HL-60 (cell line): ENCODE measurements around the gene KIF3A.

Source experiments
- POLR2AphosphoS5 ChIP-seq: IDR thresholded peaks from 2 replicates; pipeline ENCODE4 v1.6.1; 2012; ENCODE audit warnings: low read depth
- TF ChIP-seq, protein P1 (sequence below): IDR thresholded peaks from one replicate; pipeline ENCODE4 v1.5.1; 2011; ENCODE audit warnings: low read length, control low read depth, inconsistent platforms; ENCODE audit not compliant: insufficient read depth
- TF ChIP-seq, protein P2 (sequence below): IDR thresholded peaks from 2 replicates; pipeline ENCODE4 v1.6.1; 2012; ENCODE audit warnings: low read depth; ENCODE audit not compliant: insufficient replicate concordance

DNA sequence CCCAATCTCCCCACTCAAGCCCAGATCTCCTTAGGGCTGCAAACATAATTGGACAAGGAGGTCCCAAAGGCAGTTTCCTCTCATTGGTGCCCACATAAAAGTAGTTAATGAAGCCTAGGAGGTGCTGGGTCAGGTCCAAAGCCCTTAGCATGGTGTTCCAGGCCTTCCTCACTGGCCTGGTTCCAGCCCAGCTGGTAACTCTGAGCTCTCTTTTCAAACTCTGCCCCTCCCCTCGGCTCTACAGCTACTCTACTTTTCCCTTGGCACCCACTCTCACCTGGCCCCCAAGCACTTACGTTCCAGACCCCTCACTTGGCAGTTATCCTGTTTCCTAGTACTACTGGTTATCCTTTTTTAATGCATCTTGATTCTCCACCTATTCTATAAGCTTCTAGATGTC lies 29.8 kb upstream of the KIF3A start:
- TF ChIP-seq, protein P1, sequence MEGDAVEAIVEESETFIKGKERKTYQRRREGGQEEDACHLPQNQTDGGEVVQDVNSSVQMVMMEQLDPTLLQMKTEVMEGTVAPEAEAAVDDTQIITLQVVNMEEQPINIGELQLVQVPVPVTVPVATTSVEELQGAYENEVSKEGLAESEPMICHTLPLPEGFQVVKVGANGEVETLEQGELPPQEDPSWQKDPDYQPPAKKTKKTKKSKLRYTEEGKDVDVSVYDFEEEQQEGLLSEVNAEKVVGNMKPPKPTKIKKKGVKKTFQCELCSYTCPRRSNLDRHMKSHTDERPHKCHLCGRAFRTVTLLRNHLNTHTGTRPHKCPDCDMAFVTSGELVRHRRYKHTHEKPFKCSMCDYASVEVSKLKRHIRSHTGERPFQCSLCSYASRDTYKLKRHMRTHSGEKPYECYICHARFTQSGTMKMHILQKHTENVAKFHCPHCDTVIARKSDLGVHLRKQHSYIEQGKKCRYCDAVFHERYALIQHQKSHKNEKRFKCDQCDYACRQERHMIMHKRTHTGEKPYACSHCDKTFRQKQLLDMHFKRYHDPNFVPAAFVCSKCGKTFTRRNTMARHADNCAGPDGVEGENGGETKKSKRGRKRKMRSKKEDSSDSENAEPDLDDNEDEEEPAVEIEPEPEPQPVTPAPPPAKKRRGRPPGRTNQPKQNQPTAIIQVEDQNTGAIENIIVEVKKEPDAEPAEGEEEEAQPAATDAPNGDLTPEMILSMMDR, result no peak
- no peak for TF ChIP-seq POLR2AphosphoS5
- TF ChIP-seq, protein P2, sequence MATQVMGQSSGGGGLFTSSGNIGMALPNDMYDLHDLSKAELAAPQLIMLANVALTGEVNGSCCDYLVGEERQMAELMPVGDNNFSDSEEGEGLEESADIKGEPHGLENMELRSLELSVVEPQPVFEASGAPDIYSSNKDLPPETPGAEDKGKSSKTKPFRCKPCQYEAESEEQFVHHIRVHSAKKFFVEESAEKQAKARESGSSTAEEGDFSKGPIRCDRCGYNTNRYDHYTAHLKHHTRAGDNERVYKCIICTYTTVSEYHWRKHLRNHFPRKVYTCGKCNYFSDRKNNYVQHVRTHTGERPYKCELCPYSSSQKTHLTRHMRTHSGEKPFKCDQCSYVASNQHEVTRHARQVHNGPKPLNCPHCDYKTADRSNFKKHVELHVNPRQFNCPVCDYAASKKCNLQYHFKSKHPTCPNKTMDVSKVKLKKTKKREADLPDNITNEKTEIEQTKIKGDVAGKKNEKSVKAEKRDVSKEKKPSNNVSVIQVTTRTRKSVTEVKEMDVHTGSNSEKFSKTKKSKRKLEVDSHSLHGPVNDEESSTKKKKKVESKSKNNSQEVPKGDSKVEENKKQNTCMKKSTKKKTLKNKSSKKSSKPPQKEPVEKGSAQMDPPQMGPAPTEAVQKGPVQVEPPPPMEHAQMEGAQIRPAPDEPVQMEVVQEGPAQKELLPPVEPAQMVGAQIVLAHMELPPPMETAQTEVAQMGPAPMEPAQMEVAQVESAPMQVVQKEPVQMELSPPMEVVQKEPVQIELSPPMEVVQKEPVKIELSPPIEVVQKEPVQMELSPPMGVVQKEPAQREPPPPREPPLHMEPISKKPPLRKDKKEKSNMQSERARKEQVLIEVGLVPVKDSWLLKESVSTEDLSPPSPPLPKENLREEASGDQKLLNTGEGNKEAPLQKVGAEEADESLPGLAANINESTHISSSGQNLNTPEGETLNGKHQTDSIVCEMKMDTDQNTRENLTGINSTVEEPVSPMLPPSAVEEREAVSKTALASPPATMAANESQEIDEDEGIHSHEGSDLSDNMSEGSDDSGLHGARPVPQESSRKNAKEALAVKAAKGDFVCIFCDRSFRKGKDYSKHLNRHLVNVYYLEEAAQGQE, result no peak
